Heart right ventricle (tissue), 16 donors: ENCODE data around the gene ZCCHC8. TPM values are rescaled to one million over a fixed set of nuclear protein-coding genes. Genes with fewer than 3 reads are reported as not detected.
"Not testable (repeated sequence)": the region's sequence is repeated elsewhere in the genome, so short reads cannot be mapped to it uniquely, and the experiment has no call there.

ENCODE experiments used
- ATAC-seq, 8 donors: fragments of 200-7000 bp; cut with Tn5 transposase; one replicate each; pipeline ENCODE4 v1.9.1; 2020; ENCODE audit warnings: mild to moderate bottlenecking in 8 of 8, moderate library complexity in 8 of 8, moderate number of reproducible peaks in 1 of 8
- DNase-seq, 2 donors: peaks; one replicate each; pipeline ENCODE4 v3.0.0-alpha.2; 2020
- H3K27ac ChIP-seq, 10 donors: fragments of 200-600 bp; sonication (generic) in 2 of 10; one replicate each; pipeline versions ENCODE4 v1.5.0 to v1.8.0; 2020 to 2022; ENCODE audit warnings: mild to moderate bottlenecking in 3 of 10
- H3K27me3 ChIP-seq, 7 donors: fragments of 200-600 bp; one replicate each; pipeline ENCODE4 v1.8.0; 2021 to 2022; ENCODE audit warnings: mild to moderate bottlenecking in 2 of 7
- H3K36me3 ChIP-seq, 9 donors: fragments of 200-600 bp; sonication (generic) in 1 of 9; one replicate each; pipeline versions ENCODE4 v1.5.0 to v1.8.0; 2020 to 2022; ENCODE audit warnings: mild to moderate bottlenecking in 2 of 9
- H3K4me1 ChIP-seq, 9 donors: fragments of 200-600 bp; sonication (generic) in 1 of 9; one replicate each; pipeline versions ENCODE4 v1.5.0 to v1.8.0; 2020 to 2022; ENCODE audit warnings: mild to moderate bottlenecking in 4 of 9
- H3K4me3 ChIP-seq, 10 donors: fragments of 200-600 bp; sonication (generic) in 2 of 10; one replicate each; pipeline versions ENCODE4 v1.5.0 to v1.8.0; 2020 to 2022; ENCODE audit warnings: mild to moderate bottlenecking in 7 of 10, moderate library complexity in 2 of 10
- H3K9me3 ChIP-seq, 11 donors: fragments of 200-600 bp in 10 of 11; sonication (generic) in 2 of 11; one replicate each; pipeline versions ENCODE4 v1.5.0 to v1.8.0; 2013 to 2022; ENCODE audit warnings: mild to moderate bottlenecking in 2 of 11, control low read depth in 1 of 11, moderate library complexity in 1 of 11
- CTCF ChIP-seq, 9 donors: fragments of 200-600 bp; sonication (generic) in 2 of 9; IDR thresholded peaks; one replicate each; pipeline versions ENCODE4 v1.5.0 to v1.8.0; 2021 to 2022; ENCODE audit warnings: antibody characterized with exemption in 9 of 9, mild to moderate bottlenecking in 5 of 9, moderate library complexity in 1 of 9
- WGBS, 2 donors: extraction: QIAGEN DNeasy Blood & Tissue Kit; methylation state at CpG; one replicate each; pipeline ENCODE4 v1.1.7; 2013; ENCODE audit warnings: inconsistent platforms in 1 of 2; 5-methylcytosine and 5-hydroxymethylcytosine counted together
- intact Hi-C, 10 donors: fragments of 100-400 bp; cut with DNase I; formaldehyde crosslinking; loops; one replicate each; pipeline versions ENCODE4 v1.11.1 to v1.14.2; 2022
- polyA plus RNA-seq, 2 donors: library from polyadenylated mRNA; stranded (reverse); fragments of 200-250 nt; gene quantifications; one replicate each; pipeline ENCODE4 v1.2.3, GENCODE V29; 2013
- total RNA-seq, 10 donors: library from RNA; stranded (reverse); fragmentation: NEBNext Ultra II Directional in 3 of 10; extraction: Animal tissue kit (Norgen Biotek cat#: 25700) in 3 of 10; gene quantifications; one replicate each; pipeline versions ENCODE4 v1.2.1 to v1.2.4, GENCODE V29; 2021 to 2023
- donor health status: Arrhythmogenic right ventricular cardiomyopathy.
- donor health status: ischemic (EF 13 %, LVEDD 7.1; RV severe dilation, severe dysfunction).
- donor health status: healthy with polysubstance abuse.
- donor health status: DM: no; HTN: yes; CAD: no.
- donor health status: DM: no; HTN: no; CAD: no.
- donor health status: ischemic (EF 25% LVEDD 6.9; RV normal size, moderate dysfunction).
- donor health status: ischemic (EF 25% LVEDD 5.7; RV mildly dilated, moderate dysfunction).
- donor health status: healthy.
- donor health status: DM: yes; HTN: yes; CAD: no.
- donor health status: Ischemic cardiomyopathy.
- donor health status: ischemic (EF 35%, LVEDD 5.7; RV mildly dilated, moderate dysfunction).
- donor health status: nonischemic (EF 11% LVEDD 7.7; RV severe dilation, severe dysfunction).
- donor health status: DM: yes; HTN: yes; CAD: no.
- donor health status: PGD.
- donor health status: ischemic (EF 29% LVEDD 5.4; RV normal size, mild dysfunction).
- donor health status: nonischemic (EF 23%, LVEDD 6.1; RV moderate dilation, normal function).

Gene ZCCHC8
- total and polyA plus RNA-seq, 12 donors = 7.5 to 29.6 (median 9.2) TPM

GRCh38 chr12:122486805-122487426 is 13.8 kb downstream of the ZCCHC8 start:
- H3K4me3 ChIP-seq = no peak overlapping the region
- intact Hi-C loops = no loop called here
- H3K9me3 ChIP-seq = no peaks in the 10 kb centered on the region
- 98% methylated on average over 7 of the region's 7 CpGs for WGBS, 2 donors
- no peak for TF ChIP-seq CTCF (IDR thresholded peaks at IDR 0.05)
- ATAC-seq (no peak), DNase-seq (no peak)
- no peak overlapping the region for H3K27ac ChIP-seq
- no peaks in the 10 kb centered on the region for H3K27me3 ChIP-seq
- H3K4me1 ChIP-seq = no peaks in the 10 kb centered on the region
- H3K36me3 ChIP-seq = peaks cover 0 to 100% (median 83%) of the 10 kb centered on the region in 9 donors

DNA sequence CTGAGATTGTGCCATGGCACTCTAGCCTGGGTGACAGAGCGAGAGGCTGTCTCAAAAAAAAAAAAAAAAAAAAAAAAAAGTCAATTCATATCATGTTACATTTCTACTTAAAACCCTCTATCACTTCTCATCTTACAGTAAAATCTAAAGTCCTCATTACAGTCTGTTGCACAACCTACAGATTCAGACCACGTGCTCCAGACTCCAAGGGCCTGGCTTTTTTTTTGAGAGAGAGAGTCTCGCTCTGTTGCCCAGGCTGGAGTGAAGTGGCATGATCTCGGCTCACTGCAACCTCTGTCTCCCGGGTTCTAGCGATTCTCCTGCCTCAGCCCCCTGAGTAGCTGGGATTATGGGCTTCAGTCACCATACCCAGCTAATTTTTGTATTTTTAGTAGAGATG is 14.4 kb downstream of the ZCCHC8 start:
- WGBS, 2 donors = 97 to 98% methylated on average over 6 of the region's 6 CpGs
- H3K27me3 ChIP-seq, DNase-seq, H3K4me1 ChIP-seq, intact Hi-C loops, ATAC-seq, H3K27ac ChIP-seq, H3K4me3 ChIP-seq, H3K9me3 ChIP-seq: not testable (repeated sequence)
- peaks cover 0 to 100% (median 83%) of the 10 kb centered on the region in 9 donors for H3K36me3 ChIP-seq

DNA sequence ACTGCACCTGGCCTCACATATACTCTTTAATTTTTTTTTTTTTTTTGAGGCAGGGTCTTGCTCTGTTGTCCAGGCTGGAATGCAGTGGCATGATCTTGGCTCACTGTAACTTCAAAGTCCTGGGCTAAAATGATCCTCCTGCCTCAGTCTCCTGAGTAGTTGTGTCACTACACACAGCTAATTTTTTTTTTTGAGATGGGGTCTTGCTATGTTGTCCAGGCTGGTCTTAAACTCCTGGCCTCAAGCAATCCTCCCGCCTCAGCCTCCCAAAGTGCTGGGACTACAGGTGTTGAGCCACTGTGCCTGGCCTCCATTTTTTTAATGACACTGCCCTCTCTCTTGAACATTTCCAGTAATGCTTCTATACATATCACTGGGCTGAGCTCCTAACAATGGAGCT is 16.3 kb downstream of the ZCCHC8 start:
- H3K9me3 ChIP-seq, H3K4me1 ChIP-seq, H3K27me3 ChIP-seq, H3K4me3 ChIP-seq, intact Hi-C loops, ATAC-seq, DNase-seq, H3K27ac ChIP-seq: not testable (repeated sequence)
- peaks cover 5 to 100% (median 83%) of the 10 kb centered on the region in 9 donors for H3K36me3 ChIP-seq
- WGBS, 2 donors = 97 to 100% methylated on average over 1 of the region's 1 CpG

- no peak for TF ChIP-seq CTCF (IDR thresholded peaks at IDR 0.05)
- no peak for ATAC-seq
- H3K36me3 ChIP-seq = peaks cover 7 to 100% (median 83%) of the 10 kb centered on the region in 9 donors
- DNase-seq = no peak
- no peak overlapping the region for H3K4me3 ChIP-seq
- WGBS, 2 donors = 93% methylated on average over 5 of the region's 5 CpGs
- intact Hi-C loops = no loop called here
- no peaks in the 10 kb centered on the region for H3K27me3 ChIP-seq
- H3K27ac ChIP-seq = no peak overlapping the region
- H3K4me1 ChIP-seq = no peaks in the 10 kb centered on the region
- no peaks in the 10 kb centered on the region for H3K9me3 ChIP-seq
These were observed 16.8 kb downstream of the ZCCHC8 start for GRCh38 chr12:122483969-122484368.

DNA sequence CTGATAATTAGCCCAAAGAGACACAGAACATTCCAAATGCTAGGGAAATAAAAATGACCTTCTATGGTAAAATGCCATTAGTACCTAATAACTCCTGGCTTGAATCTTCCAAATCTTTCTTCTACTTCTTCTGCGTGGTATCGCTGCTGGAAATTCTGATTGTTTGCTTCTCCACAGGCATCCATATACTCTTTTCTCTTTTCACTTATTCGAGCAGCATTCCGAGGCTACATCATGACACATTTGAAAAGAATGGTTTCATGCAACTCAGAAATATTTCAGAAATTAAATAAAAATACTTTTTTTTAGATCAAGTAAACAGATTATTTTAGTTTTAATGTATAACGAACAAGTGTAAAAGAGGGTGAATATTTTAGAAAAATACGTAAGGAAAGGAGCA is 18.9 kb downstream of the ZCCHC8 start:
- intact Hi-C loops = no loop called here
- Histone ChIP-seq H3K27ac (no peak overlapping the region), H3K4me1 (no peaks in the 10 kb centered on the region), H3K4me3 (no peak overlapping the region), H3K36me3 (peaks cover 0 to 100% (median 78%) of the 10 kb centered on the region in 9 donors), H3K9me3 (no peaks in the 10 kb centered on the region), H3K27me3 (no peaks in the 10 kb centered on the region)
- ATAC-seq = no peak
- TF ChIP-seq CTCF (IDR thresholded peaks at IDR 0.05) = no peak
- WGBS, 2 donors = 96% methylated on average over 6 of the region's 6 CpGs
- DNase-seq = no peak
